ENCODE data around the gene SRRM3. TPM values are rescaled to one million over a fixed set of nuclear protein-coding genes. Genes with fewer than 3 reads are reported as not detected.
"Not testable (repeated sequence)": the region's sequence is repeated elsewhere in the genome, so short reads cannot be mapped to it uniquely, and the experiment has no call there.

Gene SRRM3
- total and polyA plus RNA-seq, 10 donors: 0.23 to 1.6 (median 0.93) TPM; not detected in 1

DNA sequence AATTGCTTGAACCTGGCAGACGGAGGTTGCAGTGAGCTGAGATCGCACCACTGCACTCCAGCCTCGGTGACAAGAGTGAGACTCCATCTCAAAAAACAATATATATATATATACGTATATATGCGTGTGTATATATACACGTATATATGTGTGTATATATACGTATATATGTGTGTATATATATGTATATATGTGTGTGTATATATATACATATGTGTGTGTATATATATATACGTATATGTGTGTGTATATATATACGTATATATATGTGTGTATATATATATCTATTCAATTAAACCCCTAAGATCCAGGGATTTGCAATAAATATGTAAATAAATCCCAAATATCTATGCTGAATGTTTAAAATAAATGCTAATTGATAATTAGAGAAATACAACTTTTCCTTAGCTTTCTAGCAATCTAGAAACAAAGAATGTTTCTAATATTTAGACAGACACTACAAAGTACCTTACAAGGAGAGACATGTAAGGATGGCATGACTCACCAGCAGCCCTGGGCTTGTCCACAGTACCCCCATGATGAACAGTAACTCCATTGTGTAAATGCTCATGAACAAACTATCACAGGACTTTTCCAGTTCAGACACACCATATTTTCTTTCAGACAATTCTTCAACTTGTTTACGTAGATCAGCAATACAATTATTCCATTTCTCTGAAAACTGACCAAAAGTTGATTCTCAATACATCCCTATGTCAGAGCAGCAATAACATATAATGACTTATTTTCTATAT, 39.1 kb upstream of the SRRM3 start:
- WGBS, 5 donors: 86 to 93% (median 91%) methylated on average over 10 of the region's 10 CpGs
- H3K36me3 ChIP-seq; H3K27me3 ChIP-seq (replicated peaks in 1 of 7); H3K9me3 ChIP-seq; H3K4me3 ChIP-seq; intact Hi-C loops (cut with DNase I; ENCODE audit: low total_unique reads); H3K27ac ChIP-seq: not testable (repeated sequence)
- DNase-seq: peak; percentile 22
- H3K4me1 ChIP-seq: peaks cover 0 to 13% (median 6%) of the 10 kb centered on the region in 6 donors

DNA sequence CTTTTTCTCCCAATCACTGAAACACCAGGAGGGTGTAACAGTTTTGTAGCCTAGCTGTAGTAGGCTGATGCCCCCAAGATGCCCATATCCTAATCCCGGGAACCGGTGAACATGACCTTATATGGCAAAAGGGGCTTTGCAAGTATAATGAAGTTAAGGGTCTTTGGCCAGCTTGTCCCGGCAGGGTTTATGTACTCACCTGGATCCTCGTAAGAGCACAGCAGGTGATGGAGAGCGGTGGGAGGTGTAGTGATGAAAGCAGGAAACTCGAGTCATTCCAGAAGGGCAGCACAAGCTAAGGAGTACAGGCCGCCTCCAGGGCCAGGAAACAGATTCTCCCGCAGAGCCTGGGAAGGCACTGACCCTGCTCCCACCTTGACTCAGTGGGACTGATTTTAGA, 37.9 kb upstream of the SRRM3 start:
- H3K36me3 ChIP-seq; DNase-seq; H3K27me3 ChIP-seq (replicated peaks in 1 of 7); H3K27ac ChIP-seq; intact Hi-C loops (cut with DNase I; ENCODE audit: low total_unique reads); H3K9me3 ChIP-seq; H3K4me3 ChIP-seq: not testable (repeated sequence)
- 43 to 76% (median 68%) methylated on average over 8 of the region's 8 CpGs for WGBS, 5 donors
- H3K4me1 ChIP-seq: peaks cover 0 to 13% (median 6%) of the 10 kb centered on the region in 6 donors

DNA sequence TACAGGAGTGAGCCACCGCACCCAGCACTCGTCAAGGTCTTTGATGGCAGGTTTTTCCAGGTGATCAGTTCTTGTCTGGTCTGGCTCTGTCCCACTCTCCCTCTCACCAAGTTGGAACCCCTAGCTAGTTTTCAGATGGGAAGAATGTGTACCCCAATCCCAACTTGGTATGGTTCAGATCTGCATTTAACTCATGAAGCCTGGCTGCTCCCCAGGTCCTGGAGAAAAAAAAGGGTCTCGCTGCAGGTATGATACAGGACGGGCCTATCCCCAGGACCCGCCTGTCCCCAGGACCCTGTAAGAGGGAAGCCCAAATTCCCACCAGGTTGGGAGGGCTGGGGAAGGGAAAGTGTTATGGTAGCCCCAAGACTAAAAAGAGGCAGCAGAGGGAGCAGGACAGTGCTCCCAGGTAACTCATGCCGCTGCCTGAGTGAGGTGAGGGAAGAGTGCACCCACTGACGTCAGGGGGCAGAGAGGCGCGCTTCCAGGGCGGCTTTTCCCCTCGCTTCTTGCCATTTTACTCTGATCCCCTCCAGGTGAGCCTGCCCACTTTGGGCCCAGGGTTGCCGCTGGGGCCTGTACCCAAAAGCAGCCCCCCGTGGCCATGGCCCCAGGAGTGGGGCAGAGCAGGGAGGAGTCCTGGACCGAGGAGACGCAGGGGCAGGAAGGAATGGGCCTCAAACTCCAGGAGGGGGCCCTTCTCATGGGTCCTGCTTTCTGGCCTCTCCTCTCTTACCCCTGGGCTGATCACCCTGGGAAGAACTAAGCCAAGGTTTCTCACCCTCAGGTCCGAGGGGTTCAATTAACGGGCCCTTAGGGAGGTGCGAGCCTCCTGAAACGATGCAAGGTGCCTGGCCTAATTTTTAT, 36.4 kb upstream of the SRRM3 start:
- DNase-seq: peak; percentile 73
- no peaks in the 10 kb centered on the region for H3K9me3 ChIP-seq
- H3K27ac ChIP-seq: peak overlapping the region in 1 of 8 donors; percentile 87
- no peak overlapping the region for H3K4me3 ChIP-seq
- H3K4me1 ChIP-seq: peaks cover 0 to 13% (median 6%) of the 10 kb centered on the region in 6 donors
- H3K36me3 ChIP-seq: no peaks in the 10 kb centered on the region
- H3K27me3 ChIP-seq (replicated peaks in 1 of 7): no peaks in the 10 kb centered on the region
- no peak for TF ChIP-seq POLR2A (IDR thresholded peaks at IDR 0.05)
- no peak for TF ChIP-seq CTCF (IDR thresholded peaks at IDR 0.05 in 8 of 11, conservative IDR thresholded peaks at IDR 0.05 in 3 of 11)
- TF ChIP-seq POLR2AphosphoS5 (IDR thresholded peaks at IDR 0.05): no peak
- 93 to 98% (median 97%) methylated on average over 18 to 19 of the region's 19 CpGs for WGBS, 5 donors
- intact Hi-C loops (cut with DNase I; ENCODE audit: low total_unique reads): no loop called here

- Histone ChIP-seq H3K36me3 (no peaks in the 10 kb centered on the region), H3K9me3 (no peaks in the 10 kb centered on the region), H3K27ac (peak overlapping the region; percentile 73 to 91 (median 84)), H3K27me3 (replicated peaks in 1 of 7) (no peaks in the 10 kb centered on the region), H3K4me1 (peaks cover 0 to 13% (median 6%) of the 10 kb centered on the region in 6 donors), H3K4me3 (peak overlapping the region; percentile 45 to 83 (median 58))
- DNase-seq: peak; percentile 60
- TF ChIP-seq POLR2A (IDR thresholded peaks at IDR 0.05) (no peak), POLR2AphosphoS5 (IDR thresholded peaks at IDR 0.05) (no peak), CTCF (IDR thresholded peaks at IDR 0.05 in 8 of 11, conservative IDR thresholded peaks at IDR 0.05 in 3 of 11) (no peak)
- 88 to 92% (median 89%) methylated on average over 14 to 15 of the region's 15 CpGs for whole genome bisulfite sequencing, 5 donors
- intact Hi-C loops (cut with DNase I; ENCODE audit: low total_unique reads): no loop called here
These were observed 35.7 kb upstream of the SRRM3 start for GRCh38 chr7:76165973-76166403.
